HFFc6 (cell line): Measurements from ENCODE around the gene SLC6A3. TPM values are rescaled to one million over a fixed set of nuclear protein-coding genes. Genes with fewer than 3 reads are reported as not detected.

Experiments
- DNase-seq: peaks from one replicate; pipeline ENCODE4 v3.0.0-alpha.2; 2018
- H3K27ac Mint-ChIP-seq: 2 replicates; pipeline ENCODE4 v1.8.0; 2020; ENCODE audit warnings: mild to moderate bottlenecking, mixed read lengths
- H3K27me3 Mint-ChIP-seq: 2 replicates; pipeline ENCODE4 v1.8.0; 2021; ENCODE audit warnings: mild to moderate bottlenecking, moderate library complexity, mixed read lengths; ENCODE audit not compliant: insufficient read depth
- H3K36me3 Mint-ChIP-seq: 2 replicates; pipeline ENCODE4 v1.8.0; 2021; ENCODE audit warnings: low read depth, mixed read lengths
- H3K4me1 Mint-ChIP-seq: 2 replicates; pipeline ENCODE4 v1.8.0; 2020; ENCODE audit warnings: low read depth, mixed read lengths
- H3K4me3 Mint-ChIP-seq: 2 replicates; pipeline ENCODE4 v1.8.0; 2020; ENCODE audit warnings: mild to moderate bottlenecking, moderate library complexity, mixed read lengths
- H3K9me3 Mint-ChIP-seq: 2 replicates; pipeline ENCODE4 v1.8.0; 2020; ENCODE audit warnings: mild to moderate bottlenecking, mixed read lengths
- CTCF ChIP-seq: fragments of 200-600 bp; sonication (generic); IDR thresholded peaks from 2 replicates; pipeline ENCODE4 v1.5.0; 2021; ENCODE audit warnings: antibody characterized with exemption, mild to moderate bottlenecking
- total RNA-seq, 6 experiments: library from RNA; stranded (reverse); fragmentation: NEBNext Ultra II Directional; extraction: Animal tissue kit (Norgen Biotek cat#: 25700); gene quantifications; 2 replicates in 1 of 6; 3 replicates in 5 of 6; pipeline ENCODE4 v1.2.3, GENCODE V29; 2021

The SLC6A3 gene
- total RNA-seq, 6 experiments from 2014 or later: not detected

GRCh38 chr5:1371218-1371971 lies 73.8 kb downstream of the SLC6A3 start:
- Mint-ChIP-seq H3K27me3 (peaks cover 61% of the 10 kb centered on the region), H3K9me3 (no peaks in the 10 kb centered on the region), H3K4me3 (no peak overlapping the region), H3K36me3 (no peaks in the 10 kb centered on the region), H3K27ac (no peak overlapping the region), H3K4me1 (no peaks in the 10 kb centered on the region)
- TF ChIP-seq CTCF: no peak
- no peak for DNase-seq

- Mint-ChIP-seq H3K9me3 (no peaks in the 10 kb centered on the region), H3K4me3 (no peak overlapping the region), H3K27ac (no peak overlapping the region), H3K4me1 (no peaks in the 10 kb centered on the region), H3K36me3 (no peaks in the 10 kb centered on the region), H3K27me3 (peaks cover 55% of the 10 kb centered on the region)
- no peak for DNase-seq
- no peak for TF ChIP-seq CTCF
These were observed 75.2 kb downstream of the SLC6A3 start for GRCh38 chr5:1370006-1370405.

- H3K36me3 Mint-ChIP-seq: no peaks in the 10 kb centered on the region
- DNase-seq: no peak
These were observed 76.5 kb downstream of the SLC6A3 start for GRCh38 chr5:1368756-1369155.

GRCh38 chr5:1368236-1368635 lies 77.0 kb downstream of the SLC6A3 start:
- Mint-ChIP-seq H3K27ac (no peak overlapping the region), H3K9me3 (no peaks in the 10 kb centered on the region), H3K27me3 (peaks cover 59% of the 10 kb centered on the region), H3K36me3 (no peaks in the 10 kb centered on the region), H3K4me3 (no peak overlapping the region), H3K4me1 (no peaks in the 10 kb centered on the region)
- TF ChIP-seq CTCF: no peak
- DNase-seq: no peak

More at GRCh38 chr5:1368756-1369155, 76.5 kb downstream of the SLC6A3 start:
- no peaks in the 10 kb centered on the region for H3K4me1 Mint-ChIP-seq
- no peaks in the 10 kb centered on the region for H3K9me3 Mint-ChIP-seq
- H3K27me3 Mint-ChIP-seq: peaks cover 59% of the 10 kb centered on the region
- no peak for TF ChIP-seq CTCF
- H3K4me3 Mint-ChIP-seq: no peak overlapping the region
- H3K27ac Mint-ChIP-seq: no peak overlapping the region

- H3K4me1 Mint-ChIP-seq: no peaks in the 10 kb centered on the region
- H3K36me3 Mint-ChIP-seq: no peaks in the 10 kb centered on the region
- H3K27me3 Mint-ChIP-seq: peaks cover 61% of the 10 kb centered on the region
- TF ChIP-seq CTCF: no peak
- H3K9me3 Mint-ChIP-seq: no peaks in the 10 kb centered on the region
- no peak for DNase-seq
- no peak overlapping the region for H3K27ac Mint-ChIP-seq
- no peak overlapping the region for H3K4me3 Mint-ChIP-seq
These were observed 78.1 kb downstream of the SLC6A3 start for GRCh38 chr5:1367149-1367548.
